SK-N-SH treated with all-trans-retinoic acid at 6 μM for 48 hours (cell line): ENCODE measurements around the gene PAPPA.

Source experiments
- ESRRG ChIP-seq: fragments of 250-450 bp; sonication (Bioruptor Pico); IDR thresholded peaks from 2 replicates; pipeline ENCODE4 v1.6.1; 2021; ENCODE audit warnings: mild to moderate bottlenecking
- GLIS3 ChIP-seq: fragments of 250-450 bp; sonication (Bioruptor Pico); IDR thresholded peaks from 2 replicates; pipeline ENCODE4 v1.5.0; 2020; ENCODE audit warnings: mild to moderate bottlenecking, moderate library complexity
- POU6F1 ChIP-seq: fragments of 250-450 bp; sonication (Bioruptor Pico); IDR thresholded peaks from 2 replicates; pipeline ENCODE4 v1.8.0; 2021; ENCODE audit warnings: low read depth, mild to moderate bottlenecking, moderate library complexity, borderline replicate concordance
- ZFP3 ChIP-seq: fragments of 250-450 bp; sonication (Bioruptor Pico); IDR thresholded peaks from 2 replicates; pipeline ENCODE4 v1.5.0; 2020; ENCODE audit warnings: mild to moderate bottlenecking, moderate library complexity

GRCh38 chr9:116320290-116320689 lies 166.7 kb downstream of the PAPPA start:
- no peak for TF ChIP-seq POU6F1
- no peak for TF ChIP-seq ESRRG (CRISPR knock-in tag)
- TF ChIP-seq ZFP3 (CRISPR knock-in tag), result no peak
- TF ChIP-seq GLIS3 (CRISPR knock-in tag), result no peak
